ENCODE data around the gene NAV2.

NAV2 gene

GRCh38 chr11:19913893-19914249 lies 201.2 kb downstream of the NAV2 start:
- TF ChIP-seq CTCF (IDR thresholded peaks at IDR 0.05; ENCODE audit: insufficient read depth, low read depth, low read length, missing control alignments): no peak
- H3K4me3 ChIP-seq (ENCODE audit: low read depth, low read length): no peak overlapping the region
- no peak for DNase-seq (ENCODE audit: low read depth)

GRCh38 chr11:19915808-19916207 lies 203.2 kb downstream of the NAV2 start:
- H3K4me3 ChIP-seq (ENCODE audit: low read depth, low read length): no peak overlapping the region
- DNase-seq (ENCODE audit: low read depth): no peak
- no peak for TF ChIP-seq CTCF (IDR thresholded peaks at IDR 0.05; ENCODE audit: insufficient read depth, low read depth, low read length, missing control alignments)

GRCh38 chr11:19917069-19917468 lies 204.4 kb downstream of the NAV2 start:
- no peak overlapping the region for H3K4me3 ChIP-seq (ENCODE audit: low read depth, low read length)
- no peak for DNase-seq (ENCODE audit: low read depth)
- no peak for TF ChIP-seq CTCF (IDR thresholded peaks at IDR 0.05; ENCODE audit: insufficient read depth, low read depth, low read length, missing control alignments)

GRCh38 chr11:19918302-19919049 lies 205.8 kb downstream of the NAV2 start:
- no peak for TF ChIP-seq CTCF (IDR thresholded peaks at IDR 0.05; ENCODE audit: insufficient read depth, low read depth, low read length, missing control alignments)
- DNase-seq (ENCODE audit: low read depth): no peak
- no peak overlapping the region for H3K4me3 ChIP-seq (ENCODE audit: low read depth, low read length)

GRCh38 chr11:19919050-19919561 lies 206.5 kb downstream of the NAV2 start:
- no peak for DNase-seq (ENCODE audit: low read depth)
- no peak overlapping the region for H3K4me3 ChIP-seq (ENCODE audit: low read depth, low read length)
- no peak for TF ChIP-seq CTCF (IDR thresholded peaks at IDR 0.05; ENCODE audit: insufficient read depth, low read depth, low read length, missing control alignments)

GRCh38 chr11:19920982-19921381 lies 208.3 kb downstream of the NAV2 start:
- no peak for DNase-seq (ENCODE audit: low read depth)
- no peak overlapping the region for H3K4me3 ChIP-seq (ENCODE audit: low read depth, low read length)
- TF ChIP-seq CTCF (IDR thresholded peaks at IDR 0.05; ENCODE audit: insufficient read depth, low read depth, low read length, missing control alignments): no peak
